GM12892 (cell line): Measurements from ENCODE around the gene AMT.

ENCODE experiments used
- POLR2A ChIP-seq: IDR thresholded peaks from 2 replicates; pipeline ENCODE4 v1.6.1; 2011; ENCODE audit warnings: low read depth, low read length, control low read depth
- TAF1 ChIP-seq: IDR thresholded peaks from 2 replicates; pipeline ENCODE4 v1.6.1; 2011; ENCODE audit warnings: low read depth, mild to moderate bottlenecking, control low read depth, low read length, borderline replicate concordance

DNA sequence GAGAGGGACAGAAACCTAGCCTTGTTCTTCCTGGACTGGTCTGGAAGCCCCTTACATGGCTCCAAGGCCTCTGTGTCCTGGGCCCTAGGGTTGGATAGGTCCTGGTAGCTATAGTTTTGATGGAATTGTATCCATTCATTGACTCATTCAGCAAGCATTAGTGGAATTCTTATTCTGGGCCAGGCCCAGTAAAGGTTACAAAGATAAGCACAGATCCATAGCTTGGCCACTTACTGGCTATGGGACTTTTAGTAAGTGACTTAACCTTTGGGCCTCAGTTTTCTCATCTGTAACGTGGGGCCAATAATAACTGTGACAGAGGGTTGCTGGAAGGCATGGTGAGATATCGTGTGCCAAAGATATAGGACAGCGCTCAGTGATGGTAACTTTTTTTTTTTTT, 34.2 kb upstream of the AMT start:
- TF ChIP-seq TAF1 (no peak), POLR2A (no peak)
